T-helper 22 cell (primary cell): ENCODE measurements around the gene PTGIS.

ENCODE experiments used
- DNase-seq: peaks from one replicate; pipeline ENCODE4 v3.0.0-alpha.2; 2020; ENCODE audit warnings: low read depth

PTGIS gene

GRCh38 chr20:49470922-49471321, 97.0 kb downstream of the PTGIS start:
- no peak for DNase-seq

- DNase-seq, result no peak
These were observed 98.9 kb downstream of the PTGIS start for GRCh38 chr20:49469060-49469459.

- no peak for DNase-seq
These were observed 99.5 kb downstream of the PTGIS start for GRCh38 chr20:49468412-49468811.

- no peak for DNase-seq
These were observed 101.6 kb downstream of the PTGIS start for GRCh38 chr20:49466114-49466912.

- DNase-seq, result no peak
These were observed 103.4 kb downstream of the PTGIS start for GRCh38 chr20:49464556-49464955.

GRCh38 chr20:49462626-49463025, 105.3 kb downstream of the PTGIS start:
- no peak for DNase-seq

- no peak for DNase-seq
These were observed 105.9 kb downstream of the PTGIS start for GRCh38 chr20:49461894-49462620.

GRCh38 chr20:49460916-49461315, 107.0 kb downstream of the PTGIS start:
- no peak for DNase-seq

GRCh38 chr20:49460131-49460530, 107.8 kb downstream of the PTGIS start:
- DNase-seq, result no peak

GRCh38 chr20:49459684-49460083, 108.3 kb downstream of the PTGIS start:
- no peak for DNase-seq

GRCh38 chr20:49457444-49457843, 110.5 kb downstream of the PTGIS start:
- no peak for DNase-seq

- no peak for DNase-seq
These were observed 111.3 kb downstream of the PTGIS start for GRCh38 chr20:49456646-49457045.

GRCh38 chr20:49455691-49456090, 112.2 kb downstream of the PTGIS start:
- DNase-seq, result no peak
